GM19324 (cell line): ENCODE data around the gene PARK7.
A peak's percentile ranks its signal among the peaks of the same experiment; 100 is the strongest.
"Not testable (repeated sequence)": the region's sequence is repeated elsewhere in the genome, so short reads cannot be mapped to it uniquely, and the experiment has no call there.

Source experiments
- ATAC-seq: cut with Tn5 transposase; IDR thresholded peaks from one replicate; pipeline ENCODE4 v1.9.1; 2021; ENCODE audit warnings: mild to moderate bottlenecking, moderate library complexity; ENCODE audit not compliant: unreplicated experiment, low FRiP score

PARK7 gene

DNA sequence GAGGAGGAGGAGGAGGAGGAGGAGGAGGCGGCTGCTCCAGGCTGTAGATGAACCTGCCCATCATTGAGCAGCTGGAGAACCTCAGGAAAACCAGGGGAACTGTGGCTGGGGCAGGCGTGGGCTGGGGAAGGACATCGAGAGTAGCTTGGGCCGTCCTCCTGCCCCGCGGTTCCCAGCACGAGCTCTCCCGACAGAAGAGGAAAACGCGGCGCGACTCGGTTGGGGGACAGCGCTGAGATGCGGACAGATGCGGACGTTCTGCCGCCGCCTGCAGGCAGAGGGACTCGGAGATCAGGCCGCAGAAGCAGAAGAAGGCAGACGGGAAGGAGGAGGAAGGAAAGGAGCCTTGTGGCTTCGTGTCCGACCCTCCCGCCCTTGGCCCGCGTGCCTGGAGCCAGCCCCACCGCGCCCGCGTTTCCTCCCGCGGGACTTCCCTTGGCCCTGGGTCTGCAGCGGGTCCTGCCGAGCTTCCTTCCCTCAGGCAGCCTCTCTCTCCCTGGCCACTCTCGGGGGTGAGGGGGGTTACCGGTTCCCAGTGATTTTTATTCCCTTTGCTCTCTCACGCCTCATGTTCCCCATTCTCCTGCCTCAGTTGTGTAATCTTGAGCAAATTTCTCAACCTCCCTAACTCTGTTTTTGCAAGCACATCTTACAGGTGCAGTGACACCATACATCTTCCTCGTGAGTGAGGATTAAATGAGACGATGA is 19.1 kb upstream of the PARK7 start:
- ATAC-seq = no peak

DNA sequence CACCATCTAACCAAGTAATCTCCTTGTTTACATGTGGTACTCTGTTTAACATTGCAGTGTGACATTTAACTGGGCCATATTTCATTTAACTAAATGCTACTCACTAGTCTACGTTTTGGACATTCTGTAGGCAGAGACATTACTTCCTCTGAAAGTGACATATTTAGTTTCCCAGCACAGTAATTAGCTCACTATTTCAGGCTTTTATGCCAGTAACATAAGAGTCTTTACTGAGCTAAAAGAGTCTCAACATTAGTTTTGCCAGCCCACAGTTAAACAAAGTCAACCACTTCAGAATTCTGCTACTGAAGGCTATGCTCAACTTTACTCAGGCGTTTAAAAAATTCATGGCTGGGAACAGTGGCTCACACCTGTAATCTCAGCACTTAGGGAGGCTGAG is 18.3 kb upstream of the PARK7 start:
- no peak for ATAC-seq

- ATAC-seq = no peak
Measured at GRCh38 chr1:7948960-7949359, 12.6 kb upstream of the PARK7 start.

- not testable (repeated sequence) for ATAC-seq
Measured at GRCh38 chr1:7952791-7953190, 8.7 kb upstream of the PARK7 start.

DNA sequence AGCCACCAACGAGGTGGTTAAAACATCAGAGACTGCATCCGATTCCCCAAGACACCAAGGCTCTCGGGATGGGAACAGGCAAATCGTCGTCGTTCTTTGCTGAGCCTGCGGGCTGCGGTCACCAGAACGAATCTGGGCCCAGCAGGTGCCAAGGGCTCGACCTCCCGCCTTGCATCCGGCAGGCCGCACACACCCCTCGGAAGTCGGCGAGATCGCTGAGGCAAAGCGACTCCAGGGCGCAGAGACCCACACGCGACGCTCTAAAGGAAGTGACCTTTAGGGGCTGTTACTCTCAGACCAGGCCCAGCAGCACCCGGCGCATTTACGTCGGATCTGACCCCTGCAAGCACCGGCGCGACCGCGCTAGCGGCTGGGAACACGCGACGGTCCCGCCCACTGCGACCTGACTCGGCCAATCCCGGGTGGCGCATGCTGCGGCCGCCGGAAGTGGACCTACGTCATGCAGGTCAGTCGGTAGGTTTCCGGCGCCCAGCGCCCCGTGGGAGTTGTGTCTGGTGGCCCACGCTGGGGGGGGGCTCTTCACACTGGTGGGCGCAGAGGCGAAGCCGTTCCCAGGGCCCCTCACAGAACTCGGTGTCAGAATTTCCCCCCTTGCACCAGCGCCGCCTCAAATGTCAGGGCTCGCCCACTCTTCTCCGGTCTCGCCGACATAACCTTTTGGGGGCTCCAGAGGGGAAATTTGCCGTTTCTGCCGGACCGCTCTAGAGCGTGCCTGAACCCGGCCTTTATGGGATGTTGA is 7.5 kb upstream of the PARK7 start:
- ATAC-seq = peak; percentile 97

DNA sequence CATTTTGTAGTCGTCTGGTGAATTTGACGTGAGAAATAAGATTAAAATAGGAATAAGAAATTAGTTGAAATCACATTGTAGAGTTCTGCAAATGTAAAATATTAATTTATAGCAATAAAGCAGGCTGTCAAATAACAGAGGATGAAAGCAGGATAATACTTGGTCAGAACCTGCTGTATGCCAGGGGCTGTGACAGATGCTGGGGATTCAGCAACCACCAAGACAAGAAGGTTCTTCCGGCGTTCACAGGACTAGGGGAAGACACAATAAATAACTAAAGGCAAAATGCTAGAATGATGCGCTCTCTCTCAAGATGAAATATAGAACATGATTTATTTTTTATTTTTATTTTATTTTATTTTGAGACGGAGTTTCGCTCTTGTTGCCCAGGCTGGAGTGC is 6.8 kb upstream of the PARK7 start:
- ATAC-seq = no peak

GRCh38 chr1:7956218-7957032 is 5.1 kb upstream of the PARK7 start:
- no peak for ATAC-seq

DNA sequence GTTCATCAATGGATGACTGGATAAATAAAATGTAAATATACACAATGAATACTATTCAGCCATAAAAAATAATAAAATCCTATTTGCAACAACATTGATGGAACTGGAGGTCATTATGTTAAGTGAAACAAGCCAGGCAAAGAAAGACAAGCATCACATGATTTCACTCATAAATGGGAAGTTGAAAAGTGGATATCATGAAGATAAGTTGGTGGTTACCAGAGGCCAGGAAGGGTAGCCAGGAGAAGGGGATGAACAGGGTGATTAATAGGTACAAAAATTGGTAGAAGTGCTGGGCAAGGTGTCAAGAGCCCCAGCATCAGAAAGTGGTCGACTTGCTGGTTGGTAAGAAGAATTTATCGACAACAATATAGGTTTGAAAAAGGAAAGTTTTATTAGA is 1.3 kb upstream of the PARK7 start:
- ATAC-seq = no peak

- ATAC-seq = no peak
Measured at GRCh38 chr1:7960867-7961215, 670 bp upstream of the PARK7 start.

- no peak for ATAC-seq
Measured at GRCh38 chr1:7962014-7962335, 464 bp downstream of the PARK7 start.

- ATAC-seq = no peak
Measured at GRCh38 chr1:7962636-7963377, 1.3 kb downstream of the PARK7 start.

- ATAC-seq = not testable (repeated sequence)
Measured at GRCh38 chr1:7963378-7963730, 1.8 kb downstream of the PARK7 start.

DNA sequence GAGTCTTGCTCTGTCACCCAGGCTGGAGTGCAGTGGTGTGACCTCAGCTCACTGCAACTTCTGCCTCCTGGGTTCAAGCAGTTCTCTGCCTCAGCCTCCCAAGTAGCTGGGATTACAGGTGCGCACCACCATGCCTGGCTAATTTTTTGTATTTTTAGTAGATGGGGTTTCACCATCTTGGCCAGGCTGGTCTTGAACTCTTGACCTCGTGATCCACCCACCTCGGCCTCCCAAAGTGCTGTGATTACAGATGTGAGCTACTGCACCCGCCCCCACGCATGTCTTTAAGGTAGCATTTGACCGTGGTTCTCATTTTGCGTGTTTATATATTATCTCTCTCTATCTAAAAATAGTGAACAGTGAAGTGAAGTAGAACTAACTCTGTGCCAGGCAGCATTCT is 2.3 kb downstream of the PARK7 start:
- ATAC-seq = not testable (repeated sequence)

DNA sequence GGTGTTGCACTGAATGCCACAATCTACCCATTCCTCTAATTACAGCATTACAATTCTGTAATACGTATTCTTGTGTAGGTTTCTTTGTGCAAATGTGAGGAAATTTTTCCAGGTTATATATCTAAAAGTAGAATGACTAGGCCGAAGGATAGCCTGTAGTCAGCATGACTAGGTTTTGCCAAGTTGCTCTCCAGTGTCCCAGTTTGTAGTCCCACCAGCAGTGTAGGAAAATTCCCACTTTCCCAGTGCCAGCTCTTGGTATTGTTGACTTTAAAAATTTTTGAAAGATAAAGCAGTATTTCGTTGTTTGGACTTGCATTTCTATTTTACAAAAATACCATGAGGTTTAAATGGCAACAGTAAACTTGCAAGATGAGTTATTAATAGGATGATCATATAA is 3.0 kb downstream of the PARK7 start:
- ATAC-seq = no peak

DNA sequence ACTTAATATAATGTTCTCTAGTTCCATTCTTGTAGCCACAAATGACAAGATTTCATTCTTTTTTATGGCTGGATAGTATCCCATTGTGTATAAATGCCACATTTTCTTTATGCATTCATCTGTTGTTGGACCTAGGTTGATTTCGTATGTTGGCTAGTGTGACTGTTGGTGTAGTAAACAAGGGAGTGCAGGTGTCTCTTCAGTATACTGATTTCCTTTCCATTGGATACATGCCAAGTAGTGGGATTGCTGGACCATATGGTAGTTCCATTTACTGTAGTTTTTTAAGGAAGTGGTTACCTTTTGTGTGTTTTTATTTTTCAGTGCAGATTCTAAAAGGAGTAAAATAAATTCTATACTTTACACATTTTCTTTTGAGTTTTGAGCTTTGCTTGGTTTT is 5.7 kb downstream of the PARK7 start:
- no peak for ATAC-seq

DNA sequence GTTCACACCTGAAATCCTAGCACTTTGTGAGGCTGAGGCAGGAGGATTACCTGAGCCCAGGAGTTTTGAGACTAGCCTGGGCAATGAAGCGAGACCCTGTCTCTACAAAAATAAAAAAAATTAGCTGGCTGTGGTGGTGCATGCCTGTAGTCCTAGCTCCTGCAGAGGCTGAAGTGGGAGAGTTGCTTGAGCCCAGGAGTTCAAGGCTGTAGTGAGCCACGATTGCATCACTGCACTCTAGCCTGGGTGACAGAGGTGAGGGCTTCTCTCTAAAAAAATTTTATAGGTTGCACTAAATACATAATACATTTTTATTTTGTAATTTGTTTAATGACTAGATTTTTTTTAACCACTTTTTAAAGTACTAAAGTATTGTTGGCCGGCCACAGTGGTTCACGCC is 6.1 kb downstream of the PARK7 start:
- ATAC-seq = no peak

DNA sequence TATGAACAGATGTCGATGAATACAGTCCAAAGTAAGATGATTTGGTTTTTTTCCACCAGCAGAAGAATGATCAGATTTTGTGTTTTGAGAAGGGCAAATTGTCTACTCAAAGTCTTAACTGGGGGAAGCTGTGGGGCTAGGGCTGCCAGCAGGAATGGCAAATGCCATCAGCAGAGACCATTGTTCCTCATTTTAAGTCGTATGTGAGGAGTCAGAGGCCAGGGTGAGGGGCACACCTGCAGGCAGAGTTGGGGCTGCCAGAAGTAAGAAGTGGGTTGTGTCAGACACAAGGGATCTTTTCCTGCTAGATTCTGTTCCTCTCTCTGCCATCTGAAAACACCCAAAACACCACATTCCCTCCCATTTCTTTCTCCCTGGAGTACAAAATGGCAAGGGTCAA is 8.7 kb downstream of the PARK7 start:
- no peak for ATAC-seq

DNA sequence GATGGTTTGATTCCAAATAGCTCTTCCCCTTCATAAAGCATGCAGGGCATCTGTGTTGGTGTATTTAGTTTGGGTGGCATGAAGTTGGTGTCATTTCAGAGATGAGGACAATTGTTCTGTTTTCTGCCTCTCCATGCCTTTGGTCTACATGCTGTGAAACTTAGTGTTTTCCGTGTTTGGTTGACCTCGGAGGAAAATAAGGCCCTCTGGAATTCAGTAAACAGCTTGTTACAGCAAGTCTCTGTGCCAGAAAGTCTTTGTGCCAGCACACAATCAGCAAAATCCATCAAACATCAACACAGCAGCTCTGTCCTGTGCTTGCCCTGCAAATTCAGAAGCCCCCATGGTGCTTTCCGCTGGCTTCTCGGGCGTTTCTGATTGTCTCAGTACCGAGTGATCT is 9.5 kb downstream of the PARK7 start:
- no peak for ATAC-seq

DNA sequence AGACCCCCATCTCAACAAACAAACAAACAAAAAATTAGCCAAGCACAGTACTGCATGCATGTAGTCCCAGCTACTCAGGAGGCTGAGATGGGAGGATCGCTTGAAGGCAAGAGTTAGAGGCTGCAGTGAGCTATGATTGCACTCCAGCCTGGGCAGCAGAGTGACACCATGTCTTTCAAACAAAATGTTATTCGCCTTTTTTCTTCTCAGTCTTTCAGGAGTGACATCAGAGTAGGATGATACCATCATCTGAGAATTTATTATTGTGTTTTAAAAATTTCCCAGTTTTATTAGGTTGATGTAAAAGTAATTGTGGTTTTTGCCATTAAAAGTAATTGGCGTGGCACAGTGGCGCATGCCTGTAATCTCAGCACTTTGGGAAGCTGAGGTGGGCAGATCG is 10.8 kb downstream of the PARK7 start:
- no peak for ATAC-seq

- no peak for ATAC-seq
Measured at GRCh38 chr1:7973086-7973485, 11.6 kb downstream of the PARK7 start.
